ENCODE data around the gene TAF9. TPM values are rescaled to one million over a fixed set of nuclear protein-coding genes. Genes with fewer than 3 reads are reported as not detected.

TAF9 gene
- total and polyA plus RNA-seq, 2 of the 13 experiments (the other 11 are each of a cell fraction or from before 2014, with no cell fraction given), result 113 to 218 TPM

DNA sequence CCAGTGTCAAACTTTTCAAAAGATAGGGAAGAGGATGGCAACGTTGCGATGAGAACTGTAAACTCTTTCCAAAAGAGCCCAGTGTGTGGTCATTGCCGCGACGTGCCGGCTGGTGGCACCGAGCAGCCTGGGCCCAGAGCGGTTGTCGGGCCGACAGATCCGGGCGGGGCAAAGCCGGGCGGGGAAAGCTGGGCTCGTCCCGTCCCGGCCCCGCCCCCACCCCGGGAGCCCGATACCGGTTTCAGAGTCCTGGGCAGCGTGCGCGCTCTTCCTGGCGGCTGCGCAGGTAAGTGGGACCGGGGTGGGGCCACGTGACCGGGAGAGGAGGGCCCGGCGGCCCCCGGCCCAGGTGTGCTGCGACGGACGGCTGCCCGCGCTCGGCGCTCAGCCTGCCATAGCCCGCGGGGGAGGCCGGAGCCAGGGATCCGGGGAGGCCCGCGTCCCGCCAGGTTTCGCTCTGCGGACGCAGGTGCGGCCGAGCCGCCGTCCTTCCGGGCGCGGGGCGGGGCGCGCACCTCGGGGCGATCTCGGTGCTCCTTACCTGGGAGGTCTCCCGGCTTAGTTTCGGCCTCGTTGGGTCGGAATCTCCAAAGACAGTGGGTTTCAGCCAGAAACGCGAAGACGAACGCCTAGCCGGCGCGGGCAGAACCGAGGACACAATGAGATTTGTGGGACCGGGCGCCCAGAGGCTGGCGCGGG is 45.7 kb upstream of the TAF9 start, which contains the start of gene MARVELD2 (continued):
- TF ChIP-seq DMAP1 (CRISPR knock-in tag; IDR thresholded peaks at IDR 0.05), result peak; percentile 52; the same call in 1 of the 2 replicates
- no peak for TF ChIP-seq MLLT10 (CRISPR knock-in tag; IDR thresholded peaks at IDR 0.05)
- TF ChIP-seq FOXO4 (CRISPR knock-in tag; conservative IDR thresholded peaks at IDR 0.05), result 0 out of 2 replicates have a peak, but pooled peaks have one; percentile 65
- peak; percentile 23 for TF ChIP-seq AGO1 (IDR thresholded peaks at IDR 0.05; ENCODE audit: low read depth, low read length, poor library complexity, severe bottlenecking)
- TF ChIP-seq ZNF205 (CRISPR knock-in tag; IDR thresholded peaks at IDR 0.05), result no peak
- TF ChIP-seq ZC3H13 (CRISPR knock-in tag; IDR thresholded peaks at IDR 0.05), result peak; percentile 91
- TF ChIP-seq ZNF333 (CRISPR knock-in tag; IDR thresholded peaks at IDR 0.05; ENCODE audit: borderline replicate concordance), result no peak; the same call in 1 of the 2 replicates
- TF ChIP-seq, protein P1, sequence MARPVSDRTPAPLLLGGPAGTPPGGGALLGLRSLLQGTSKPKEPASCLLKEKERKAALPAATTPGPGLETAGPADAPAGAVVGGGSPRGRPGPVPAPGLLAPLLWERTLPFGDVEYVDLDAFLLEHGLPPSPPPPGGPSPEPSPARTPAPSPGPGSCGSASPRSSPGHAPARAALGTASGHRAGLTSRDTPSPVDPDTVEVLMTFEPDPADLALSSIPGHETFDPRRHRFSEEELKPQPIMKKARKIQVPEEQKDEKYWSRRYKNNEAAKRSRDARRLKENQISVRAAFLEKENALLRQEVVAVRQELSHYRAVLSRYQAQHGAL (CRISPR knock-in tag; IDR thresholded peaks at IDR 0.05; ENCODE audit: not compliant biosample characterization), result no peak
- peak; percentile 43; the same call in 1 of the 2 replicates for TF ChIP-seq MIER3 (CRISPR knock-in tag; IDR thresholded peaks at IDR 0.05; ENCODE audit: borderline replicate concordance)
- no peak for TF ChIP-seq CENPX (CRISPR knock-in tag; IDR thresholded peaks at IDR 0.05)
- TF ChIP-seq ATF1 (CRISPR knock-in tag; IDR thresholded peaks at IDR 0.05), result no peak
- no peak for TF ChIP-seq HBP1 (CRISPR knock-in tag; IDR thresholded peaks at IDR 0.05; ENCODE audit: low read depth)
- TF ChIP-seq, protein P2, sequence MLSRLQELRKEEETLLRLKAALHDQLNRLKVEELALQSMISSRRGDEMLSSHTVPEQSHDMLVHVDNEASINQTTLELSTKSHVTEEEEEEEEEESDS (CRISPR knock-in tag; IDR thresholded peaks at IDR 0.05; ENCODE audit: borderline replicate concordance), result no peak; the same call in 1 of the 2 replicates
- TF ChIP-seq MEIS2 (CRISPR knock-in tag; IDR thresholded peaks at IDR 0.05), result 0 out of 2 replicates have a peak, but pooled peaks have one; percentile 25
- TF ChIP-seq KLF6 (CRISPR knock-in tag; IDR thresholded peaks at IDR 0.05), result peak; percentile 40; the same call in 1 of the 2 replicates
- peak; percentile 87 for TF ChIP-seq SALL1 (CRISPR knock-in tag; IDR thresholded peaks at IDR 0.05)
- TF ChIP-seq, protein P3, sequence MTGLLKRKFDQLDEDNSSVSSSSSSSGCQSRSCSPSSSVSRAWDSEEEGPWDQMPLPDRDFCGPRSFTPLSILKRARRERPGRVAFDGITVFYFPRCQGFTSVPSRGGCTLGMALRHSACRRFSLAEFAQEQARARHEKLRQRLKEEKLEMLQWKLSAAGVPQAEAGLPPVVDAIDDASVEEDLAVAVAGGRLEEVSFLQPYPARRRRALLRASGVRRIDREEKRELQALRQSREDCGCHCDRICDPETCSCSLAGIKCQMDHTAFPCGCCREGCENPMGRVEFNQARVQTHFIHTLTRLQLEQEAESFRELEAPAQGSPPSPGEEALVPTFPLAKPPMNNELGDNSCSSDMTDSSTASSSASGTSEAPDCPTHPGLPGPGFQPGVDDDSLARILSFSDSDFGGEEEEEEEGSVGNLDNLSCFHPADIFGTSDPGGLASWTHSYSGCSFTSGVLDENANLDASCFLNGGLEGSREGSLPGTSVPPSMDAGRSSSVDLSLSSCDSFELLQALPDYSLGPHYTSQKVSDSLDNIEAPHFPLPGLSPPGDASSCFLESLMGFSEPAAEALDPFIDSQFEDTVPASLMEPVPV (CRISPR knock-in tag; IDR thresholded peaks at IDR 0.05), result peak; percentile 88; the same call in 1 of the 2 replicates
- TF ChIP-seq, protein P4, sequence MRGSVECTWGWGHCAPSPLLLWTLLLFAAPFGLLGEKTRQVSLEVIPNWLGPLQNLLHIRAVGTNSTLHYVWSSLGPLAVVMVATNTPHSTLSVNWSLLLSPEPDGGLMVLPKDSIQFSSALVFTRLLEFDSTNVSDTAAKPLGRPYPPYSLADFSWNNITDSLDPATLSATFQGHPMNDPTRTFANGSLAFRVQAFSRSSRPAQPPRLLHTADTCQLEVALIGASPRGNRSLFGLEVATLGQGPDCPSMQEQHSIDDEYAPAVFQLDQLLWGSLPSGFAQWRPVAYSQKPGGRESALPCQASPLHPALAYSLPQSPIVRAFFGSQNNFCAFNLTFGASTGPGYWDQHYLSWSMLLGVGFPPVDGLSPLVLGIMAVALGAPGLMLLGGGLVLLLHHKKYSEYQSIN (CRISPR knock-in tag; IDR thresholded peaks at IDR 0.05; ENCODE audit: borderline replicate concordance), result no peak
- TF ChIP-seq ZNF543 (CRISPR knock-in tag; IDR thresholded peaks at IDR 0.05), result no peak
- TF ChIP-seq NFKBIZ (CRISPR knock-in tag; IDR thresholded peaks at IDR 0.05), result no peak
- no peak for TF ChIP-seq ZNF260 (CRISPR knock-in tag; IDR thresholded peaks at IDR 0.05; ENCODE audit: borderline replicate concordance, low read depth)
- no peak for TF ChIP-seq ZNF737 (CRISPR knock-in tag; IDR thresholded peaks at IDR 0.05; ENCODE audit: borderline replicate concordance)
- no peak for TF ChIP-seq ZNF3 (CRISPR knock-in tag; IDR thresholded peaks at IDR 0.05)
- TF ChIP-seq FOXP1 (IDR thresholded peaks at IDR 0.05), result no peak
- TF ChIP-seq FOXP1 (CRISPR knock-in tag; IDR thresholded peaks at IDR 0.05), result no peak
